Cortex of kidney (tissue), 1 donor: ENCODE data around the gene FBXO10.
"Not testable (repeated sequence)": the region's sequence is repeated elsewhere in the genome, so short reads cannot be mapped to it uniquely, and the experiment has no call there.

ENCODE experiments used
- DNase-seq: peaks from one replicate; lab custom pipeline; 2025; lab: John Stamatoyannopoulos, UW

FBXO10 gene

GRCh38 chr9:37575921-37576721, at the start of gene FBXO10:
FBXO10 (minus strand) TSS chr9:37576380; CDS start chr9:37541768, 34,612 bp downstream.
- no peak for DNase-seq

GRCh38 chr9:37625758-37626147, 49.6 kb upstream of the FBXO10 start:
- no peak for DNase-seq

- no peak for DNase-seq
Observed at GRCh38 chr9:37625036-37625757, 49.0 kb upstream of the FBXO10 start.

GRCh38 chr9:37624073-37624472, 47.9 kb upstream of the FBXO10 start:
- DNase-seq: no peak

GRCh38 chr9:37623267-37623666, 47.1 kb upstream of the FBXO10 start:
- no peak for DNase-seq

GRCh38 chr9:37622462-37622861, 46.3 kb upstream of the FBXO10 start:
- DNase-seq: no peak

- DNase-seq: no peak
Observed at GRCh38 chr9:37621273-37622121, 45.3 kb upstream of the FBXO10 start.

- DNase-seq: no peak
Observed at GRCh38 chr9:37620396-37620795, 44.2 kb upstream of the FBXO10 start.

- no peak for DNase-seq
Observed at GRCh38 chr9:37619806-37620205, 43.6 kb upstream of the FBXO10 start.

GRCh38 chr9:37618817-37619216, 42.6 kb upstream of the FBXO10 start:
- no peak for DNase-seq

- no peak for DNase-seq
Observed at GRCh38 chr9:37617832-37618231, 41.7 kb upstream of the FBXO10 start.

- DNase-seq: no peak
Observed at GRCh38 chr9:37617161-37617560, 41.0 kb upstream of the FBXO10 start.

- DNase-seq: no peak
Observed at GRCh38 chr9:37611961-37612360, 35.8 kb upstream of the FBXO10 start.

GRCh38 chr9:37611014-37611413, 34.8 kb upstream of the FBXO10 start:
- DNase-seq: no peak

- no peak for DNase-seq
Observed at GRCh38 chr9:37609735-37610397, 33.7 kb upstream of the FBXO10 start.

- no peak for DNase-seq
Observed at GRCh38 chr9:37608250-37608649, 32.1 kb upstream of the FBXO10 start.

GRCh38 chr9:37604296-37604695, 28.1 kb upstream of the FBXO10 start:
- DNase-seq: no peak

- no peak for DNase-seq
Observed at GRCh38 chr9:37602817-37603216, 26.6 kb upstream of the FBXO10 start.

GRCh38 chr9:37602061-37602460, 25.9 kb upstream of the FBXO10 start:
- DNase-seq: not testable (repeated sequence)

- DNase-seq: no peak
Observed at GRCh38 chr9:37596504-37596903, 20.3 kb upstream of the FBXO10 start.

- DNase-seq: no peak
Observed at GRCh38 chr9:37593883-37594448, 17.8 kb upstream of the FBXO10 start.
